NB4 (cell line): ENCODE data around the gene B3GAT3.
"Not testable (repeated sequence)": the region's sequence is repeated elsewhere in the genome, so short reads cannot be mapped to it uniquely, and the experiment has no call there.

Experiments used
- DNase-seq: peaks from one replicate; pipeline ENCODE4 v3.0.0; 2010; ENCODE audit warnings: low read depth
- H3K4me3 ChIP-seq: one replicate; pipeline ENCODE4 v1.5.1; 2011; ENCODE audit warnings: mild to moderate bottlenecking, low read depth, low read length, moderate library complexity
- CTCF ChIP-seq: IDR thresholded peaks from one replicate; pipeline ENCODE4 v1.5.1; 2012; ENCODE audit warnings: low read depth, low read length
- MAX ChIP-seq: IDR thresholded peaks from 2 replicates; pipeline ENCODE4 v1.6.1; 2011; ENCODE audit warnings: low read depth, low read length
- MYC ChIP-seq: IDR thresholded peaks from 2 replicates; pipeline ENCODE4 v1.6.1; 2011; ENCODE audit warnings: low read depth, low read length
- POLR2A ChIP-seq: IDR thresholded peaks from 2 replicates; pipeline ENCODE4 v1.6.1; 2011; ENCODE audit warnings: mild to moderate bottlenecking; ENCODE audit not compliant: insufficient read length; ENCODE audit errors: extremely low read depth

The B3GAT3 gene

GRCh38 chr11:62622476-62623089, 797 bp upstream of the B3GAT3 start:
- peak overlapping the region; percentile 98 for H3K4me3 ChIP-seq
- no peak for TF ChIP-seq MAX
- no peak for TF ChIP-seq CTCF
- no peak for TF ChIP-seq POLR2A
- TF ChIP-seq MYC, result no peak
- no peak for DNase-seq

GRCh38 chr11:62621027-62621566, 689 bp downstream of the B3GAT3 start:
- no peak for TF ChIP-seq MYC
- no peak for TF ChIP-seq POLR2A
- TF ChIP-seq MAX, result no peak
- no peak for TF ChIP-seq CTCF
- DNase-seq, result no peak
- peak overlapping the region; percentile 98 for H3K4me3 ChIP-seq

GRCh38 chr11:62616957-62617356, 4.8 kb downstream of the B3GAT3 start:
- not testable (repeated sequence) for H3K4me3 ChIP-seq, DNase-seq

- DNase-seq, result no peak
These were observed 6.3 kb downstream of the B3GAT3 start for GRCh38 chr11:62615521-62615920.

GRCh38 chr11:62614275-62614674, 7.5 kb downstream of the B3GAT3 start:
- no peak for DNase-seq
- no peak overlapping the region for H3K4me3 ChIP-seq
- TF ChIP-seq CTCF (no peak), MYC (no peak), POLR2A (no peak), MAX (no peak)

More at GRCh38 chr11:62615521-62615920, 6.3 kb downstream of the B3GAT3 start:
- no peak overlapping the region for H3K4me3 ChIP-seq
- TF ChIP-seq MYC, result no peak
- no peak for TF ChIP-seq POLR2A
- no peak for TF ChIP-seq CTCF
- no peak for TF ChIP-seq MAX

- H3K4me3 ChIP-seq, result no peak overlapping the region
- TF ChIP-seq CTCF (no peak), POLR2A (no peak), MYC (no peak), MAX (no peak)
- DNase-seq, result no peak
These were observed 8.5 kb downstream of the B3GAT3 start for GRCh38 chr11:62613291-62613778.
